ENCODE measurements around the gene IGF1R.

- TF ChIP-seq CTCF (IDR thresholded peaks at IDR 0.05) (no peak), POLR2A (IDR thresholded peaks at IDR 0.05) (no peak), EP300 (IDR thresholded peaks at IDR 0.05) (no peak)
Measured at GRCh38 chr15:98669638-98670037, 21.3 kb downstream of the IGF1R start.
